GM23248 (cell line): Measurements from ENCODE around the gene GRN. TPM values are rescaled to one million over a fixed set of nuclear protein-coding genes. Genes with fewer than 3 reads are reported as not detected.
"Not testable (repeated sequence)": the region's sequence is repeated elsewhere in the genome, so short reads cannot be mapped to it uniquely, and the experiment has no call there.

Experiments used
- DNase-seq: peaks from one replicate; pipeline ENCODE4 v3.0.0-alpha.2; 2015
- H2AFZ ChIP-seq: fragments of 200-600 bp; sonication (generic); 2 replicates; pipeline ENCODE4 v1.6.1; 2016; ENCODE audit warnings: antibody characterized with exemption
- H3F3A ChIP-seq: fragments of 200-600 bp; sonication (generic); 2 replicates; pipeline ENCODE4 v1.6.1; 2016; ENCODE audit warnings: mild to moderate bottlenecking, antibody characterized with exemption, mixed run types; ENCODE audit not compliant: insufficient read depth
- H3K27ac ChIP-seq: fragments of 200-600 bp; sonication (generic); 2 replicates; pipeline ENCODE4 v1.5.1; 2016; ENCODE audit warnings: mild to moderate bottlenecking
- H3K27me3 ChIP-seq: fragments of 200-600 bp; sonication (generic); replicated peaks from 2 replicates; pipeline ENCODE4 v1.6.1; 2016; ENCODE audit warnings: mild to moderate bottlenecking; ENCODE audit not compliant: insufficient read depth
- H3K36me3 ChIP-seq: fragments of 200-600 bp; sonication (generic); 2 replicates; pipeline ENCODE4 v1.6.1; 2016; ENCODE audit warnings: low read depth, mild to moderate bottlenecking
- H3K4me1 ChIP-seq: fragments of 200-600 bp; sonication (generic); 2 replicates; pipeline ENCODE4 v1.6.1; 2016; ENCODE audit warnings: mild to moderate bottlenecking; ENCODE audit not compliant: insufficient read depth
- H3K4me2 ChIP-seq: fragments of 200-600 bp; sonication (generic); one replicate; pipeline ENCODE4 v1.6.1; 2016; ENCODE audit warnings: mild to moderate bottlenecking; ENCODE audit not compliant: unreplicated experiment
- H3K4me3 ChIP-seq: fragments of 200-600 bp; sonication (generic); 2 replicates; pipeline ENCODE4 v1.5.1; 2016; ENCODE audit warnings: mild to moderate bottlenecking
- H3K79me2 ChIP-seq: fragments of 200-600 bp; sonication (generic); 2 replicates; pipeline ENCODE4 v1.6.1; 2016; ENCODE audit warnings: mild to moderate bottlenecking; ENCODE audit not compliant: insufficient read depth
- H3K9ac ChIP-seq: fragments of 200-600 bp; sonication (generic); 2 replicates; pipeline ENCODE4 v1.6.1; 2016; ENCODE audit warnings: mild to moderate bottlenecking
- H3K9me2 ChIP-seq: fragments of 200-600 bp; sonication (generic); 2 replicates; pipeline ENCODE4 v1.6.1; 2016; ENCODE audit warnings: mixed run types, mild to moderate bottlenecking, moderate library complexity; ENCODE audit not compliant: insufficient read depth
- H3K9me3 ChIP-seq: fragments of 200-600 bp; sonication (generic); one replicate; pipeline ENCODE4 v1.6.1; 2017; ENCODE audit warnings: low read depth
- H4K20me1 ChIP-seq: fragments of 200-600 bp; sonication (generic); 2 replicates; pipeline ENCODE4 v1.6.0; 2016; ENCODE audit not compliant: insufficient read depth
- EZH2 ChIP-seq: fragments of 200-600 bp; sonication (generic); IDR thresholded peaks from 2 replicates; pipeline ENCODE4 v1.6.1; 2018; ENCODE audit warnings: antibody characterized with exemption, mild to moderate bottlenecking; ENCODE audit not compliant: insufficient read depth, poor library complexity, severe bottlenecking
- EZH2phosphoT487 ChIP-seq: fragments of 200-600 bp; sonication (generic); IDR thresholded peaks from 2 replicates; pipeline ENCODE4 v1.6.1; 2018; ENCODE audit warnings: antibody characterized with exemption, moderate library complexity, mild to moderate bottlenecking, low read depth; ENCODE audit not compliant: insufficient read depth
- WGBS, 2 experiments: methylation state at CpG; one replicate each; pipeline ENCODE4 v1.1.6; 2015 to 2017; ENCODE audit warnings: low lambda C conversion rate in 2 of 2, low coverage in 1 of 2; ENCODE audit errors: missing lambda C conversion rate in 2 of 2; 5-methylcytosine and 5-hydroxymethylcytosine counted together
- in situ Hi-C: fragments of 300-500 bp; cut with MboI; formaldehyde crosslinking; loops from 2 replicates; pipeline ENCODE4 v1.15.0; 2020
- polyA plus RNA-seq: library from polyadenylated mRNA; unstranded; fragments of >200 nt; fragmentation: Nextera tagmentation; extraction: Ambion mirVana; gene quantifications from 2 replicates; pipeline ENCODE4 v1.2.1, GENCODE V29; 2016
- total RNA-seq: library from RNA; depleted of rRNA; stranded (reverse); fragments of >200 nt; shearing (Covaris generic); gene quantifications from 2 replicates; pipeline ENCODE4 v1.2.3, GENCODE V29; 2014

Gene GRN
- total and polyA plus RNA-seq, 2 experiments from 2014 or later: 410 to 440 TPM

- Histone ChIP-seq H3K9me2 (no peaks in the 10 kb centered on the region), H3K9ac (peak overlapping the region; percentile 86; the same call in 1 of the 2 replicates), H2AFZ (peak overlapping the region; percentile 96; the same call in 1 of the 2 replicates), H3K79me2 (peaks cover 15% of the 10 kb centered on the region; the same call in 1 of the 2 replicates), H3K9me3 (no peaks in the 10 kb centered on the region), H3F3A (peaks cover 16% of the 10 kb centered on the region), H3K27me3 (no peaks in the 10 kb centered on the region), H3K4me3 (peak overlapping the region; percentile 97), H3K4me1 (peaks cover 3% of the 10 kb centered on the region; the same call in 1 of the 2 replicates), H3K4me2 (peak overlapping the region; percentile 83), H4K20me1 (no peaks in the 10 kb centered on the region), H3K27ac (no peak overlapping the region), H3K36me3 (no peaks in the 10 kb centered on the region)
- no peak for TF ChIP-seq EZH2phosphoT487
- TF ChIP-seq EZH2: no peak
- DNase-seq: no peak
- in situ Hi-C loops: no loop called here
- WGBS, 2 experiments: 78 to 80% methylated on average over 13 of the region's 13 CpGs
Measured at GRCh38 chr17:44346064-44346844, 1.2 kb downstream of the GRN start.

GRCh38 chr17:44347206-44348055 is 2.3 kb downstream of the GRN start:
- H4K20me1 ChIP-seq, H3K4me1 ChIP-seq, in situ Hi-C loops, H3K4me3 ChIP-seq, H3K36me3 ChIP-seq, H3K27me3 ChIP-seq, DNase-seq, H2AFZ ChIP-seq, H3K9me3 ChIP-seq, H3K4me2 ChIP-seq, H3K9me2 ChIP-seq: not testable (repeated sequence)
- H3K79me2 ChIP-seq: peaks cover 15% of the 10 kb centered on the region; the same call in 1 of the 2 replicates
- peak overlapping the region; percentile 33; the same call in 1 of the 2 replicates for H3K27ac ChIP-seq
- H3F3A ChIP-seq: peaks cover 16% of the 10 kb centered on the region
- H3K9ac ChIP-seq: 0 out of 2 replicates have a peak overlapping the region, but pooled peaks have one; percentile 13
- WGBS, 2 experiments: 78 to 79% methylated on average over 18 of the region's 18 CpGs

DNA sequence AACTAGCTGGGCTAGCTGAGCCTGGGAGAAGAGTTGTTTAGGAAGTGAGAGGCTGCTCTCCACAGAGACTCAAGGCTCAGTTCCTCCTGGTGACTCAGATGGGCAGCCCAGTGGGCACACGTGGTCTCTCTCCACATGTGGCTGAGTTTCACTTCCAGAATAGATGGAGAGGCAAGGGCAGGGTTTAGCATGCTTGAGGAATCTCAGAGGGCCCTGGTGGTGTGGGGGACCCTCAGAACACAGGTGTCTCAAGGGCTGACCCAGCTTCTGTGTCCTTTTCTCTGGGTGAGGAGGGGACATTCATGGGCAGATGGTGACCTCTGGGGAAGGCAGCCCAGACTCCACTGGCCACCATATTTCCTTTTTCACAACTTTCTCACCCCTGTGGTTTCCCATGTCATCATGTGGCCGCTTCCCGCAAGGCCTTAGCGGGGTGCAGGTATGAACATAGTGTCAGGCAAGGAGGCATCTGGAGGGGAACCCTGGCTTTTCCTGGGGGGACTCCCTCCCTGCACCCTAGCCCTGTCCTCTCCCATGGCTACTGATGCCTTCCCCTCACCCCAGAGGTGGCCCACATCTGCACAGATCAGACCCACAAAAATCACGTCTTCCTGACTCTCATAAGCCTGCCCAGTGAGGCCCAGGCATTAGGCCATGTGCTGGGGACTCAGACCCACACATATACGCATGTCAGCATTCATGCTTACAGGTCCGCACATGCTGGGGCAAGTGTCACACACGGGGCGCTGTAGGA is 3.3 kb downstream of the GRN start:
- no peaks in the 10 kb centered on the region for H3K27me3 ChIP-seq
- H3K4me3 ChIP-seq: no peak overlapping the region
- H3K4me2 ChIP-seq: no peak overlapping the region
- no peaks in the 10 kb centered on the region for H4K20me1 ChIP-seq
- peaks cover 15% of the 10 kb centered on the region; the same call in 1 of the 2 replicates for H3K79me2 ChIP-seq
- H3K9ac ChIP-seq: 0 out of 2 replicates have a peak overlapping the region, but pooled peaks have one; percentile 13
- no peak overlapping the region for H2AFZ ChIP-seq
- H3F3A ChIP-seq: peaks cover 16% of the 10 kb centered on the region
- H3K9me3 ChIP-seq: no peaks in the 10 kb centered on the region
- no peaks in the 10 kb centered on the region for H3K36me3 ChIP-seq
- 84 to 85% methylated on average over 9 of the region's 9 CpGs for WGBS, 2 experiments
- in situ Hi-C loops: no loop called here
- TF ChIP-seq EZH2 (no peak), EZH2phosphoT487 (no peak)
- H3K4me1 ChIP-seq: peaks cover 3% of the 10 kb centered on the region; the same call in 1 of the 2 replicates
- peak; percentile 84 for DNase-seq
- no peaks in the 10 kb centered on the region for H3K9me2 ChIP-seq
- H3K27ac ChIP-seq: peak overlapping the region; percentile 33; the same call in 1 of the 2 replicates

DNA sequence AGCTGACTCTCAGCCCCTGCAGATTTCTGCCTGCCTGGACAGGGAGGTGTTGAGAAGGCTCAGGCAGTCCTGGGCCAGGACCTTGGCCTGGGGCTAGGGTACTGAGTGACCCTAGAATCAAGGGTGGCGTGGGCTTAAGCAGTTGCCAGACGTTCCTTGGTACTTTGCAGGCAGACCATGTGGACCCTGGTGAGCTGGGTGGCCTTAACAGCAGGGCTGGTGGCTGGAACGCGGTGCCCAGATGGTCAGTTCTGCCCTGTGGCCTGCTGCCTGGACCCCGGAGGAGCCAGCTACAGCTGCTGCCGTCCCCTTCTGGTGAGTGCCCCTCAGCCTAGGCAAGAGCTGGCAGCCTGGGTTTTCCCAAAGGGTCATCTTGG is 3.9 kb downstream of the GRN start:
- Histone ChIP-seq H3K4me3 (no peak overlapping the region), H3K4me1 (peaks cover 3% of the 10 kb centered on the region; the same call in 1 of the 2 replicates), H3K27me3 (no peaks in the 10 kb centered on the region), H3K9me2 (no peaks in the 10 kb centered on the region), H3K27ac (no peak overlapping the region), H3K9me3 (no peaks in the 10 kb centered on the region), H2AFZ (no peak overlapping the region), H4K20me1 (no peaks in the 10 kb centered on the region), H3K9ac (no peak overlapping the region), H3K4me2 (no peak overlapping the region), H3K36me3 (no peaks in the 10 kb centered on the region), H3K79me2 (peaks cover 15% of the 10 kb centered on the region; the same call in 1 of the 2 replicates), H3F3A (peaks cover 16% of the 10 kb centered on the region)
- no peak for DNase-seq
- TF ChIP-seq EZH2 (no peak), EZH2phosphoT487 (no peak)
- WGBS, 2 experiments: 89 to 93% methylated on average over 6 of the region's 6 CpGs
- in situ Hi-C loops: no loop called here
